GM13976 (cell line): ENCODE data around the gene MYO18A.

ENCODE experiments used
- DNase-seq: peaks from one replicate; pipeline ENCODE4 v3.0.0; 2012; ENCODE audit warnings: low spot score
- CTCF ChIP-seq: IDR thresholded peaks from 2 replicates; pipeline ENCODE4 v1.5.1; 2012; ENCODE audit warnings: borderline replicate concordance, mild to moderate bottlenecking; ENCODE audit not compliant: insufficient read depth; ENCODE audit errors: extremely low read depth, missing control alignments, control extremely low read depth
- in situ Hi-C: fragments of 300-500 bp; cut with MboI; formaldehyde crosslinking; loops from one replicate; pipeline ENCODE4 v1.12.0; 2022; ENCODE audit warnings: low sequenced_read_pairs, mixed read lengths, inconsistent platforms; ENCODE audit not compliant: unreplicated experiment

MYO18A gene

GRCh38 chr17:29058391-29058790 lies 121.8 kb downstream of the MYO18A start:
- TF ChIP-seq CTCF = no peak
- no peak for DNase-seq
- in situ Hi-C loops = no loop called here

- no peak for TF ChIP-seq CTCF
- no peak for DNase-seq
- in situ Hi-C loops = no loop called here
Measured at GRCh38 chr17:29057361-29057760, 122.8 kb downstream of the MYO18A start.

- DNase-seq = no peak
- in situ Hi-C loops = no loop called here
- no peak for TF ChIP-seq CTCF
Measured at GRCh38 chr17:29054835-29055234, 125.4 kb downstream of the MYO18A start.

- no peak for DNase-seq
- in situ Hi-C loops = no loop called here
- no peak for TF ChIP-seq CTCF
Measured at GRCh38 chr17:29051731-29052130, 128.5 kb downstream of the MYO18A start.

- no peak for TF ChIP-seq CTCF
- in situ Hi-C loops = no loop called here
- DNase-seq = no peak
Measured at GRCh38 chr17:29051194-29051593, 129.0 kb downstream of the MYO18A start.

GRCh38 chr17:29050176-29050575 lies 130.0 kb downstream of the MYO18A start:
- no peak for TF ChIP-seq CTCF
- no peak for DNase-seq
- in situ Hi-C loops = no loop called here
